Erythroblast (primary cell): ENCODE data around the gene TTC38.
A peak's percentile ranks its signal among the peaks of the same experiment; 100 is the strongest.

Experiments
- DNase-seq, 2 experiments: peaks; one replicate each; lab custom pipeline; 2025; lab: John Stamatoyannopoulos, UW
- GATA1 ChIP-seq: IDR thresholded peaks from 2 replicates; pipeline ENCODE4 v1.6.1; 2011; ENCODE audit warnings: low read depth, mild to moderate bottlenecking, control low read depth, low read length, moderate library complexity
- POLR2A ChIP-seq: IDR thresholded peaks from 2 replicates; pipeline ENCODE4 v1.6.1; 2011; ENCODE audit warnings: mild to moderate bottlenecking, low read length

TTC38 gene

GRCh38 chr22:46290843-46291785 is 23.3 kb downstream of the TTC38 start:
- TF ChIP-seq POLR2A (no peak), GATA1 (no peak)
- DNase-seq: no peak

DNA sequence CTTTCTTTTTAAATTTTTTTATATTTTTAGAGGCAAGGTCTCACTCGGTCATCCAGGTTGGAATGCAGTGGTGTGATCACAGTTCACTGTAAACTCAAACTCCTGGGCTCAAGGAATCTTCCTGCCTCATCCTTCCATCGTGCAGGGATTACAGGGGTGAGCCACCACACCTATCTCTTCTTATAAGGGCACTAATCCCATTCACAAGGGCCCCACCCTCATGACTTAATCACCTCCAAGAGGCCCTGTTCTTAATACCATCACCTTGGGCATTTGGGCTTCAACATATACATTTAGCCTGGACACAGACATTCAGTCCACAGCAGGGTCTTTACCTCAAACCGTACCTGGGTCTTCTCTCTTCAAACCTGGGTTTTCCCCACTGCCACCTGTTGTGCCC is 24.4 kb downstream of the TTC38 start:
- no peak for DNase-seq
- TF ChIP-seq POLR2A: no peak
- TF ChIP-seq GATA1: no peak

DNA sequence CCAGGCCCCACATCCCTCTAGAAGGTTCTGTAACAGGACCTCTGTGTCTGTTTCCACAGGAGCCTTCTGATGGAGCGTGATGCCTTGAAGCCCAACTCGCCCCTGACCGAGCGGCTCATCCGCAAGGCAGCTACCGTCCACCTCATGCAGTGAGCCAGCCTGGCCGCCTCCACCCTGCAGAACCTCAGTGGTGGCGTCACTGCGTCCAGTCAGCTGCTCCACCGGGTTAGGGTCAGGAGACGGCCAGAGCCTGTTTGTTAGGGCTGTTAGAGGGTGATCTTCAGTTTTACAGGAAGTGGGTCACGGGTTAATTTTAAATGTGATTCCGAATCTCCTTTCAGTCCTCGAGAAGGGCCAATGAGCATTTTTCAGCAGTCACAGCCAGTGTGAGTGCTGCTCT is 24.9 kb downstream of the TTC38 start:
- TF ChIP-seq POLR2A: no peak
- no peak for TF ChIP-seq GATA1
- no peak for DNase-seq

DNA sequence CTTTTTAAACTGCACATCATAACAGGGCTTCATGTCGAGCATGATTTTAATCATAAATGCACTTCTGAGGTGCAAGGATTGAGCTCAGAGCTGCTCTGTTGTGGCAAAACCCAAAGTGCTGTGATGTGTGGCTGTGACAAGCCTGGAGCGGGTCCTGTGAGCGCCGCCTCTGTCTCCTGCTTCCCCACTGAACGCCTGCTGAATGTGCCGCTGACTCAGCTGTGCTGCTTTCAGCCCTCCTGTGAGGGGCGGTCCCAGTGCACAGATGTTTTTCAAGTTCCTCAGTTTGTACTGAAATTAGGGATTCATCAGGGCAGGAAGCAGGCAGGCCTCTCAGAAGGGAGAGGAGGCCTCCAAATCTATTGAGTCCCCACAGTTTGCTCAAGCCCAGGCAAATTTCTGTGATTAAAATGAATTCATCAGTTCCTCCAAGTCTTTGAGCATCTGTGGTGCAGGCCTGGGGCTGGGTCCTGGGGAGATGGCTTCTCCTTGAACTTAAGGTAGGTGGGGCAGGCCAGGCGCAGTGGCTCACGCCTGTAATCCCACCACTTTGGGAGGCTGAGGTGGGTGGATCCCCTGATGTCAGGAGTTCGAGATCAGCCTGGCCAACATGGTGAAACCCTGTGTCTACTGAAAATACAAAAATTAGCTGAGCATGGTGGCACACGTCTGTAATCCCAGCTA is 25.9 kb downstream of the TTC38 start:
- TF ChIP-seq POLR2A (no peak), GATA1 (no peak)
- DNase-seq: no peak

- DNase-seq: no peak
- no peak for TF ChIP-seq POLR2A
- no peak for TF ChIP-seq GATA1
Observed at GRCh38 chr22:46294784-46295183, 27.0 kb downstream of the TTC38 start.

DNA sequence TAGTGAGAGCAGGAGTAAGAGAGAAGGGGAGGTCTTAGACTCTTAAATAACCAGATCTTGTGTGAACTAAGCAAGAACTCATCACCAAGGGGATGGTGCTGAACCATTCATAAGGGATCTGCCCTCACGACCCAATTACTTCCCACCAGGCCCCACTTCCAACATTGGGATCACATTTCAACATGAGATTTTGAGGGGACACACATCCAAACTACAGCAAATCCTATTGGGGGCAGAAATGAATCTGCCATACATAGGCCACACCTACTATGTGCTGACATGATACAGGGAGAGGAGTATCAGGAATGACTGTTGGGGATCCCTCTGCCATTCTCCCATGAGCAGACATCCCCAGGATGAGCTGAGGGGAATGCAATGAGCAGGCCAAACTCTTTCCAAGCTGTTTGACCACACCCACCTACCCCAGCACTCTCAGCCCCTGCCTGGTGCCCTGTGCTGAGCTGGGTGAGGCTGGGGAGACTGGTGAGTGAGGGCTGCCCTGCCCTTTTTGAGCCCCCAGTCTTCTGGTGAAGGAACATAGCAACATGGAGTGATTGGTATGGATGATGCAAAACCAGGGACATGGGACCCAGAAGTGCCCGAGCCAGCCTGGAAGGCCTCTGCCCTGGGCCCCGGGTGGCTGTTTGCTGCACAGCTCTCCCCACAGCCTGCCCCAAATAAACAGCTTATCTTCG is 27.6 kb downstream of the TTC38 start:
- TF ChIP-seq POLR2A (no peak), GATA1 (no peak)
- peak; percentile 41 to 43 for DNase-seq

DNA sequence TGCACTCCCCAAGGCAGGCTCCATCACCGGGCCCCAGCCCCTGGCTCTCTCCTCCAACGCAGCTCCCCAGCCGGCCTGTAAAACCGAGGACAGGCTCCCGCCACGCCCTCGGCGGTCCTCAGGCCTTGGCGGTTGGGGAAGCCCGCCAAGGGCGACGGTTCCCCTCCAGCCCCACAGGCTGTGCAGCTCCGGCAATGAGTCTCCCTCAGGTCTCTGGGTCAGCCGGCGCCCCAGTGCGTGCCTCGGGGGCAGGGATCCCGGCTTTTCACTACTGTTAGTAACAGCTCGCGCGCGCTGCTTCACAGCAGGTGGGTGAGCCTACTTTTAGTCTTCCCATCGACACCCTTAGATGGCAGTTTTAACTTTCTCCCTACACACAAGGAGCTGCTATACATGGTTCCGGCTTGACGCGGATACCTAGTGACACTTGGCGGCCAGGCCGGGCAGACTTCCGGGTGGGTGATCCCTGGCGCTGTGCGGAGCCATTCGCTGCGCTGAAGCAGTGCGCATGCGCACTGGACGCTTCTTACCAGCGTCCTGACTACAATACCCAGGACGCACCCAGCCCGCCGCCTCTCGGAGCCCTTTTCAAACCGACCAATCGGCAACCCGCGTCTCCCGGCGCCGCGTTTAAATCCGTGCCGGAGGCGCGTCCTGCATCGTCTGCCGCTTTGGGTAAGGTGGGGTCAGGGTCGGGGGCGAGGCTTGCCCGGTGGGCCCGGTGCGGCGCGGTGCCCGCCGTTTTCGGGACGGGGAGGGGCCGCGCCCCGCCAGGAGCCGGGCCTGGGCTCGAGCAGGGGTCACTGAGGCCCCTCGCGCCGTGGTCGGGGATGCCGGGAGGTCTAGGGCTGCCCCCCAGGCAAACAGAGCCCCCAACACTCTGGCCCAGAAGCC is 28.7 kb downstream of the TTC38 start, which contains the start of gene GTSE1:
Gene GTSE1, plus strand, starts transcription at position 614 of the 894 bp plus-strand sequence. CDS start 531 bp downstream, outside the sequence.
- TF ChIP-seq GATA1: no peak
- TF ChIP-seq POLR2A: peak; percentile 91
- peak; percentile 98 for DNase-seq

- no peak for TF ChIP-seq POLR2A
- TF ChIP-seq GATA1: no peak
- DNase-seq: peak; percentile 69 to 81
Observed at GRCh38 chr22:46297151-46297812, 29.5 kb downstream of the TTC38 start.

DNA sequence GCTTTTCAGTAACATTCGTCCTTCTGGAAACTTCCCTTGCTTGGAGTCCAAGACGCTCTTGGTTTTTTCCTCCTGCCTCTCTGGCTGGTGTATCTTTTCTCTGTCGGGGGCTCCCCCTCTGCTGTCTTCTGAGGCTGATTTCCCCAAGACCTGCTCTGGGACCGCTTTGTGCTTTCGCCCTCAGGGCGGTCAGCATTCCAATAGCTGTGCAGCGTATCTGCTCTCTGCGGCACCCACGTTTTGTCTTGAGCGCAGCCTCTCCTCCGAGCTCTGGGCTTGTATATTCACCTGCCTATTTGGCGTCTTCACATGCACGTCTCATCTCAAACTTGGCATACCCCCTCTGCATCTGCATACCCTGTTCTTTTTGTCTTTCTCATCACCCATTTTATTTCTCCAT is 31.3 kb downstream of the TTC38 start:
- DNase-seq: no peak
- TF ChIP-seq GATA1 (no peak), POLR2A (no peak)

- DNase-seq: no peak
- TF ChIP-seq GATA1: no peak
- TF ChIP-seq POLR2A: no peak
Observed at GRCh38 chr22:46300491-46300890, 32.7 kb downstream of the TTC38 start.

DNA sequence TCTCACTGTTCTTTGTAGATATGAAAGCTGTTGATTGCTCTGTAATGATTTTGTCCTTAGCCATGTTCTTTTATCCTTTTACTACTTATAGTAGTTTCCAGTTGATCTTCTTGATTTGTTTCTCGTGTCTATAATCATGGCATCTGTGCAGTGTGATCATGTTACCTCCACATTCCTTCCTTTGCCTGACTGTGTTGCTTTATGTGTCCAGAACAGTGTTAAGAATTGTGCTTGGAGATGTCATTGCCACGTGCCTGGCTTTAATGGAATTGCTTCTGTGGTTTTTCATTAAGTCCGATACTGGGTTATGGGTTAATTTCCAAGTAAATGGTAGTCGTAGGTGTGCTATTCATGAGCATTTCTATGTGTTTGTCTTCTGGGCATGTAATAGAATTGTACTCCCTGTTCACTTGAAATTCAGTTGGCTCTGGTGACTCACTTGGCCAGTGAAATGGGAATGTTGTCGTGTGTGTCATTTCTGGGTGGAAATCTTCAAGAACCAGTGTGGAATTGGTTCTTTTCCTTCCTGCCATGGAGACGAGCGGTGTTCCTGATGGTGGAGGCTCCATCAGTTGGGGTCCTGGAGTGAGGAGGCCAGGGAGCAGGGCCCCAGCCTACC is 35.6 kb downstream of the TTC38 start:
- TF ChIP-seq GATA1 (no peak), POLR2A (no peak)
- DNase-seq: peak in 1 of 2 experiments; percentile 23

DNA sequence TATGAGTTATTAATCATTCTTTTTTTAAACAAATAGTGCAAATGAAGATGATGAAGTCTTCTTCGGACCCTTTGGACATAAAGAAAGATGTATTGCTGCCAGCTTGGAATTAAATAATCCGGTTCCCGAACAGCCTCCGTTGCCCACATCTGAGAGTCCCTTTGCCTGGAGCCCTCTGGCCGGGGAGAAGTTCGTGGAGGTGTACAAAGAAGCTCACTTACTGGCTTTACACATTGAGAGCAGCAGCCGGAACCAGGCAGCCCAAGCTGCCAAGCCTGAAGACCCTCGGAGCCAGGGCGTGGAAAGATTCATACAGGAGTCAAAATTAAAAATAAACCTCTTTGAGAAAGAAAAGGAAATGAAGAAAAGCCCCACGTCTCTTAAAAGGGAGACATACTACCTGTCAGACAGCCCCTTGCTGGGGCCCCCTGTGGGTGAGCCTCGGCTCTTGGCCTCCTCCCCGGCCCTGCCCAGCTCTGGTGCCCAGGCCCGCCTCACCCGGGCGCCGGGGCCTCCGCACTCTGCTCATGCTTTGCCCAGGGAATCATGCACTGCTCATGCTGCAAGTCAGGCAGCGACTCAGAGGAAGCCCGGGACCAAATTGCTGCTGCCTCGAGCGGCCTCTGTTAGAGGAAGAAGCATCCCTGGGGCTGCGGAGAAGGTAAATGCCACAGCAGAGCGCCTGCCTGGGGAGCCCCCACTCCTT is 40.6 kb downstream of the TTC38 start:
- no peak for TF ChIP-seq GATA1
- TF ChIP-seq POLR2A: no peak
- DNase-seq: no peak
